Chondrocyte (in vitro differentiated cells): ENCODE data around the gene KDM4C. TPM values are rescaled to one million over a fixed set of nuclear protein-coding genes. Genes with fewer than 3 reads are reported as not detected.

Experiments
- DNase-seq: peaks from one replicate; pipeline ENCODE4 v3.0.0; 2021; ENCODE audit warnings: mixed read lengths, low spot score
- H3K27ac Mint-ChIP-seq: one replicate; pipeline ENCODE4 v1.8.0; 2021; ENCODE audit warnings: mild to moderate bottlenecking, moderate library complexity, mixed read lengths; ENCODE audit not compliant: unreplicated experiment
- H3K27me3 Mint-ChIP-seq: 2 replicates; pipeline ENCODE4 v1.8.0; 2021; ENCODE audit warnings: low read depth, mixed read lengths
- H3K36me3 Mint-ChIP-seq: 2 replicates; pipeline ENCODE4 v1.8.0; 2021; ENCODE audit warnings: low read depth, mixed read lengths
- H3K4me1 Mint-ChIP-seq: 2 replicates; pipeline ENCODE4 v1.8.0; 2021; ENCODE audit warnings: low read depth, mild to moderate bottlenecking, mixed read lengths
- H3K4me3 Mint-ChIP-seq: one replicate; pipeline ENCODE4 v1.8.0; 2021; ENCODE audit warnings: mild to moderate bottlenecking, moderate library complexity, mixed read lengths; ENCODE audit not compliant: unreplicated experiment
- H3K9me3 Mint-ChIP-seq: 2 replicates; pipeline ENCODE4 v1.8.0; 2021; ENCODE audit warnings: low read depth, mixed read lengths
- total RNA-seq: library from RNA; stranded (reverse); gene quantifications from 3 replicates; pipeline ENCODE4 v1.2.1, GENCODE V29; 2021
- TF ChIP-seq, protein P1 (sequence below): fragments of 200-600 bp; sonication (generic); IDR thresholded peaks from 2 replicates; pipeline ENCODE4 v1.5.0; 2021; ENCODE audit warnings: antibody characterized with exemption, mild to moderate bottlenecking, moderate library complexity

Gene KDM4C
- total RNA-seq, 1 donor from 2014 or later, result 18.1 TPM

DNA sequence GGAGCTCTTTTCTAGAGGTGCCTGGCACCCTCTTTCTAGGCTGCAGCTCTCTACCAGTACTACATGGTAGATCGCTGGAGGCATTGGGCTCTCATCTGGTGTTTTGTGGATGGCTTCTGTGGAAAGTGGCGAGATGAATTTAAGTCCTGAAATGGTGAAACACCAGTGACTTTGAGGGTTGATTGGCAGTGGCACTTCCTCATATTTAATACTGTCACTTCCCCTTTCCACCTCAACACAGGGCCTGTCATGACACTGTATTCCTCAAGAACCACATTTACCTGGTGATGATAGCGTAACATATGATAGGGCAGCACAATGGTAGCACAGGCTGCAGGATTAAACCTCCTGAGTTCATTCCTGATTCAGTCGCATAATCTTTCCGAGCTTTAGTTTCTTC lies 132.1 kb downstream of the KDM4C start:
- H3K9me3 Mint-ChIP-seq, result no peaks in the 10 kb centered on the region
- no peaks in the 10 kb centered on the region for H3K4me1 Mint-ChIP-seq
- H3K4me3 Mint-ChIP-seq, result no peak overlapping the region
- DNase-seq, result no peak
- no peak overlapping the region for H3K27ac Mint-ChIP-seq
- peaks cover 13% of the 10 kb centered on the region for H3K36me3 Mint-ChIP-seq
- TF ChIP-seq, protein P1, sequence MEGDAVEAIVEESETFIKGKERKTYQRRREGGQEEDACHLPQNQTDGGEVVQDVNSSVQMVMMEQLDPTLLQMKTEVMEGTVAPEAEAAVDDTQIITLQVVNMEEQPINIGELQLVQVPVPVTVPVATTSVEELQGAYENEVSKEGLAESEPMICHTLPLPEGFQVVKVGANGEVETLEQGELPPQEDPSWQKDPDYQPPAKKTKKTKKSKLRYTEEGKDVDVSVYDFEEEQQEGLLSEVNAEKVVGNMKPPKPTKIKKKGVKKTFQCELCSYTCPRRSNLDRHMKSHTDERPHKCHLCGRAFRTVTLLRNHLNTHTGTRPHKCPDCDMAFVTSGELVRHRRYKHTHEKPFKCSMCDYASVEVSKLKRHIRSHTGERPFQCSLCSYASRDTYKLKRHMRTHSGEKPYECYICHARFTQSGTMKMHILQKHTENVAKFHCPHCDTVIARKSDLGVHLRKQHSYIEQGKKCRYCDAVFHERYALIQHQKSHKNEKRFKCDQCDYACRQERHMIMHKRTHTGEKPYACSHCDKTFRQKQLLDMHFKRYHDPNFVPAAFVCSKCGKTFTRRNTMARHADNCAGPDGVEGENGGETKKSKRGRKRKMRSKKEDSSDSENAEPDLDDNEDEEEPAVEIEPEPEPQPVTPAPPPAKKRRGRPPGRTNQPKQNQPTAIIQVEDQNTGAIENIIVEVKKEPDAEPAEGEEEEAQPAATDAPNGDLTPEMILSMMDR, result no peak
- no peaks in the 10 kb centered on the region for H3K27me3 Mint-ChIP-seq

DNA sequence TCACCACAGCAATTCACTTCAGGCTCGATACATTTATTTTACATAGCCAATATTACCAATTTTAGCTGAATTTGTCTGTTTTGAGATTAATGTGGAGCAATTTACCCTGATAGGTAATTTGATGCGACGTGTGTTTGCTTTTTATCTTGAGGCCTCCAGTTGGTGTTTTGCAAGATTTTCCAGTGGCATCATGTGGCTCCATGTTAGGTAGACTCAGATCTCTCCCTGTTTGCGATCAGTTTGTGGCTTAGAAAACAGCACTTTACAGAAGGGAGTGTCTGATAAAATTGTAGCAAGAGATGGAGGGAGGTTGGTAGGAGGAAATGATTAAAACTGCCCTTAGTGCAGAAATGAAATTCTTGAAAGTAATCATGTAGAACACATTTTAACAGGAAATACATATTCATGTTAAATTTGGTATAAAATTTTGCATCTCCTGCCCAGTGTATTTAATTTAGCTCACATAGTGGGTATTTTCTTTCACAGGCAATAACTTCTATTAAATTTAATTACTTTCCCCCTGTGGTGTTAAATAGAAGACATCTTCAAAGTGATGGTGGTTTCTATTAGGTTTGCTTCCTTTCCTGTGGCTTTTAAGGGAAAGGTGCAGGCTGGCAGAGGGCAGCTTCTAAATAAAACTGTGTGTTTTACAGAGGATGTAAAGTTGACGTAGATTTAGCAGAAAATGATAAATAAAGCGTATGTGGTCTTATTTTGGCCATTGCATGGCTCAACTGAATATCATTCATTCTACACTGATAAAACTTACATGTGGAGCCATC lies 135.8 kb downstream of the KDM4C start:
- Mint-ChIP-seq H3K9me3 (no peaks in the 10 kb centered on the region), H3K27ac (no peak overlapping the region), H3K4me3 (no peak overlapping the region), H3K27me3 (no peaks in the 10 kb centered on the region), H3K36me3 (peaks cover 10% of the 10 kb centered on the region), H3K4me1 (peaks cover 11% of the 10 kb centered on the region)
- TF ChIP-seq, protein P1, result no peak
- no peak for DNase-seq

DNA sequence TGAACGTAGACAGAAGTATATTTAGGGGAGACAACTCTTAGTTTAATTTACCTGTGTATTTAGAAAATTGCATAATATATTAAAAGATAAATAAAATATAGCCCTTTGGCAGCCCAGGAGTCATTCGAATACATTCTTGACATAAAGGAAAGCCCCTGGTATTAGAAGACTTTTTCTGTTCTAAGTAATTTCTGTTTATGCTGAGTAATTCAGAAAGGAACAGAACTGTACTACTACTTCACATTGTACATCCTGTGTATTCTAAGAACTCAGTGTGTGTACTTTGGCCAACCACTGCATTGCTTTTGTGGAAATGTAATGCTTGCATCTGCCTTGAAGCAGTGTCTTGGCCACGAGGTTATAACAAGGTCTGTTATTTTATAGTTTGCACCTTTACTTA lies 136.4 kb downstream of the KDM4C start:
- Mint-ChIP-seq H3K27ac (no peak overlapping the region), H3K27me3 (no peaks in the 10 kb centered on the region), H3K9me3 (no peaks in the 10 kb centered on the region), H3K4me1 (peaks cover 11% of the 10 kb centered on the region), H3K36me3 (peaks cover 10% of the 10 kb centered on the region), H3K4me3 (no peak overlapping the region)
- TF ChIP-seq, protein P1, result no peak
- no peak for DNase-seq

DNA sequence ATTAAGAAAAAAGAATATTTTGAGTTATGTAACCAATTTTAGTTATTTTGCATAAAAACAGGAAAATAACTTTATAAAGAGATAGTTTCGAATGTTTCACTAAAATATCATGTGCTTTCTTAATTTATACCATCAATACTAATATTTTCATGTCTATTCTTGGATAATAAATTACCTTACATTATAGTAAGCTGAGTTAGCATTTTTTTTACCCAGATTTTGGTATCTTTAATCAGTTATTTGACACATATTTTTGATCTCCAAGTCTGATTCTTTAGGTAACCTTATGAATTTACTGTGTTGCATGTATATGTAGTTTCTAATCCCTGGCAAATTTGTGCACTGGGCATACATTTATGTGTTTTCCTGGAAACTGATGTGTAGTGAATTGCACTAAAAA lies 138.0 kb downstream of the KDM4C start:
- peaks cover 10% of the 10 kb centered on the region for H3K36me3 Mint-ChIP-seq
- H3K9me3 Mint-ChIP-seq, result no peaks in the 10 kb centered on the region
- no peak overlapping the region for H3K27ac Mint-ChIP-seq
- H3K4me3 Mint-ChIP-seq, result no peak overlapping the region
- H3K4me1 Mint-ChIP-seq, result peaks cover 11% of the 10 kb centered on the region
- H3K27me3 Mint-ChIP-seq, result no peaks in the 10 kb centered on the region
- TF ChIP-seq, protein P1, result no peak
- no peak for DNase-seq

DNA sequence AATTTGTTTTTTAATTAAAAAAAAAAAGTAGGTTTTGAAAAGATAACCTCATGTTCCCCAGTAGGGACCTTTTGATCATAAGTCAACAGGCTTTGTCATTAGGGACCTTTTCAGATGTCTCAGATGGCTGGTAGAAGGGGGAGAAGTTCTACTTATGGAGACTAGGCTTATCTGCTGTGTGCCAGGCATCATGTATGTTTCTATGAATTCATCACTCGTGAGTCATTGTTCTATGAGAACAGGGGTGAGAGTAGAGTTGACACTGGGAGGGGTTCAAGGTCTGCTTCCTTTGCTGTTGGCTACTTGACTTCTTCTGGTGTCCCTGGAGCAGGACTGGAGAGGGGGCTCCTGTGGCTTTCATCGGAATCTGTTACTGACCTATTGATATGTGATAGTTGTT lies 138.8 kb downstream of the KDM4C start:
- H3K4me3 Mint-ChIP-seq, result no peak overlapping the region

More for the DNA sequence above, 138.8 kb downstream of the KDM4C start:
- H3K4me1 Mint-ChIP-seq, result peaks cover 11% of the 10 kb centered on the region
- H3K36me3 Mint-ChIP-seq, result peaks cover 7% of the 10 kb centered on the region
- H3K27me3 Mint-ChIP-seq, result no peaks in the 10 kb centered on the region
- no peak overlapping the region for H3K27ac Mint-ChIP-seq
- H3K9me3 Mint-ChIP-seq, result no peaks in the 10 kb centered on the region
- no peak for DNase-seq
- TF ChIP-seq, protein P1, result no peak
